ENCODE data around the gene MATN1. TPM values are rescaled to one million over a fixed set of nuclear protein-coding genes. Genes with fewer than 3 reads are reported as not detected.

MATN1 gene
- total RNA-seq, 1 experiment from 2014 or later: 0.24 TPM

DNA sequence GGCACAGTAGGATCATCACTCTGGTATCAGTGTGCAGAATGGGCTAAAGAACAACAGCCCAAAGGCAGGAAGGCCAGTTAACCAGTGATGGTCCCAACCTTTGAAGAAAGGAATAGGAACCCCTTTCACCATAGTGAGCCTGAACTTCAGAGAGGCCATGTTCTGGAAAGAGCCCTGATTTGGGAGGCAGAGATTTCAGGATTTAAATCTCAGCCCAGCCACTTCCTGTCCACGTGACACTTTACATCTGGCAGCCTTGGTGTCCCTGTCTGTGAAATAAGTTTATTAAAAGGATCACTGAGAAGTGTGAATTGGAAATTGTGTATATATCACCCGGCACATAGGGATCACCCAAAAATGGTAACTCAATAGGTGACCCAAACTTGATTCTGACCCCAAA, 13.0 kb downstream of the MATN1 start (continued):
- TF ChIP-seq, protein P1, sequence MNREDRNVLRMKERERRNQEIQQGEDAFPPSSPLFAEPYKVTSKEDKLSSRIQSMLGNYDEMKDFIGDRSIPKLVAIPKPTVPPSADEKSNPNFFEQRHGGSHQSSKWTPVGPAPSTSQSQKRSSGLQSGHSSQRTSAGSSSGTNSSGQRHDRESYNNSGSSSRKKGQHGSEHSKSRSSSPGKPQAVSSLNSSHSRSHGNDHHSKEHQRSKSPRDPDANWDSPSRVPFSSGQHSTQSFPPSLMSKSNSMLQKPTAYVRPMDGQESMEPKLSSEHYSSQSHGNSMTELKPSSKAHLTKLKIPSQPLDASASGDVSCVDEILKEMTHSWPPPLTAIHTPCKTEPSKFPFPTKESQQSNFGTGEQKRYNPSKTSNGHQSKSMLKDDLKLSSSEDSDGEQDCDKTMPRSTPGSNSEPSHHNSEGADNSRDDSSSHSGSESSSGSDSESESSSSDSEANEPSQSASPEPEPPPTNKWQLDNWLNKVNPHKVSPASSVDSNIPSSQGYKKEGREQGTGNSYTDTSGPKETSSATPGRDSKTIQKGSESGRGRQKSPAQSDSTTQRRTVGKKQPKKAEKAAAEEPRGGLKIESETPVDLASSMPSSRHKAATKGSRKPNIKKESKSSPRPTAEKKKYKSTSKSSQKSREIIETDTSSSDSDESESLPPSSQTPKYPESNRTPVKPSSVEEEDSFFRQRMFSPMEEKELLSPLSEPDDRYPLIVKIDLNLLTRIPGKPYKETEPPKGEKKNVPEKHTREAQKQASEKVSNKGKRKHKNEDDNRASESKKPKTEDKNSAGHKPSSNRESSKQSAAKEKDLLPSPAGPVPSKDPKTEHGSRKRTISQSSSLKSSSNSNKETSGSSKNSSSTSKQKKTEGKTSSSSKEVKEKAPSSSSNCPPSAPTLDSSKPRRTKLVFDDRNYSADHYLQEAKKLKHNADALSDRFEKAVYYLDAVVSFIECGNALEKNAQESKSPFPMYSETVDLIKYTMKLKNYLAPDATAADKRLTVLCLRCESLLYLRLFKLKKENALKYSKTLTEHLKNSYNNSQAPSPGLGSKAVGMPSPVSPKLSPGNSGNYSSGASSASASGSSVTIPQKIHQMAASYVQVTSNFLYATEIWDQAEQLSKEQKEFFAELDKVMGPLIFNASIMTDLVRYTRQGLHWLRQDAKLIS (CRISPR knock-in tag; IDR thresholded peaks at IDR 0.05; ENCODE audit: borderline replicate concordance): no peak
- TF ChIP-seq TEAD4 (CRISPR knock-in tag; IDR thresholded peaks at IDR 0.05): no peak
- TF ChIP-seq, protein P2, sequence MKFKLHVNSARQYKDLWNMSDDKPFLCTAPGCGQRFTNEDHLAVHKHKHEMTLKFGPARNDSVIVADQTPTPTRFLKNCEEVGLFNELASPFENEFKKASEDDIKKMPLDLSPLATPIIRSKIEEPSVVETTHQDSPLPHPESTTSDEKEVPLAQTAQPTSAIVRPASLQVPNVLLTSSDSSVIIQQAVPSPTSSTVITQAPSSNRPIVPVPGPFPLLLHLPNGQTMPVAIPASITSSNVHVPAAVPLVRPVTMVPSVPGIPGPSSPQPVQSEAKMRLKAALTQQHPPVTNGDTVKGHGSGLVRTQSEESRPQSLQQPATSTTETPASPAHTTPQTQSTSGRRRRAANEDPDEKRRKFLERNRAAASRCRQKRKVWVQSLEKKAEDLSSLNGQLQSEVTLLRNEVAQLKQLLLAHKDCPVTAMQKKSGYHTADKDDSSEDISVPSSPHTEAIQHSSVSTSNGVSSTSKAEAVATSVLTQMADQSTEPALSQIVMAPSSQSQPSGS (CRISPR knock-in tag; IDR thresholded peaks at IDR 0.05; ENCODE audit: borderline replicate concordance, low read depth): no peak
- TF ChIP-seq, protein P3, sequence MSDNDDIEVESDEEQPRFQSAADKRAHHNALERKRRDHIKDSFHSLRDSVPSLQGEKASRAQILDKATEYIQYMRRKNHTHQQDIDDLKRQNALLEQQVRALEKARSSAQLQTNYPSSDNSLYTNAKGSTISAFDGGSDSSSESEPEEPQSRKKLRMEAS (CRISPR knock-in tag; IDR thresholded peaks at IDR 0.05): no peak
- TF ChIP-seq RELA (CRISPR knock-in tag; IDR thresholded peaks at IDR 0.05; ENCODE audit: borderline replicate concordance): no peak
- TF ChIP-seq, protein P4, sequence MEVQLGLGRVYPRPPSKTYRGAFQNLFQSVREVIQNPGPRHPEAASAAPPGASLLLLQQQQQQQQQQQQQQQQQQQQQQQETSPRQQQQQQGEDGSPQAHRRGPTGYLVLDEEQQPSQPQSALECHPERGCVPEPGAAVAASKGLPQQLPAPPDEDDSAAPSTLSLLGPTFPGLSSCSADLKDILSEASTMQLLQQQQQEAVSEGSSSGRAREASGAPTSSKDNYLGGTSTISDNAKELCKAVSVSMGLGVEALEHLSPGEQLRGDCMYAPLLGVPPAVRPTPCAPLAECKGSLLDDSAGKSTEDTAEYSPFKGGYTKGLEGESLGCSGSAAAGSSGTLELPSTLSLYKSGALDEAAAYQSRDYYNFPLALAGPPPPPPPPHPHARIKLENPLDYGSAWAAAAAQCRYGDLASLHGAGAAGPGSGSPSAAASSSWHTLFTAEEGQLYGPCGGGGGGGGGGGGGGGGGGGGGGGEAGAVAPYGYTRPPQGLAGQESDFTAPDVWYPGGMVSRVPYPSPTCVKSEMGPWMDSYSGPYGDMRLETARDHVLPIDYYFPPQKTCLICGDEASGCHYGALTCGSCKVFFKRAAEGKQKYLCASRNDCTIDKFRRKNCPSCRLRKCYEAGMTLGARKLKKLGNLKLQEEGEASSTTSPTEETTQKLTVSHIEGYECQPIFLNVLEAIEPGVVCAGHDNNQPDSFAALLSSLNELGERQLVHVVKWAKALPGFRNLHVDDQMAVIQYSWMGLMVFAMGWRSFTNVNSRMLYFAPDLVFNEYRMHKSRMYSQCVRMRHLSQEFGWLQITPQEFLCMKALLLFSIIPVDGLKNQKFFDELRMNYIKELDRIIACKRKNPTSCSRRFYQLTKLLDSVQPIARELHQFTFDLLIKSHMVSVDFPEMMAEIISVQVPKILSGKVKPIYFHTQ (CRISPR knock-in tag; IDR thresholded peaks at IDR 0.05): no peak
- no peak for TF ChIP-seq EMX1 (CRISPR knock-in tag; IDR thresholded peaks at IDR 0.05)
- TF ChIP-seq, protein P5, sequence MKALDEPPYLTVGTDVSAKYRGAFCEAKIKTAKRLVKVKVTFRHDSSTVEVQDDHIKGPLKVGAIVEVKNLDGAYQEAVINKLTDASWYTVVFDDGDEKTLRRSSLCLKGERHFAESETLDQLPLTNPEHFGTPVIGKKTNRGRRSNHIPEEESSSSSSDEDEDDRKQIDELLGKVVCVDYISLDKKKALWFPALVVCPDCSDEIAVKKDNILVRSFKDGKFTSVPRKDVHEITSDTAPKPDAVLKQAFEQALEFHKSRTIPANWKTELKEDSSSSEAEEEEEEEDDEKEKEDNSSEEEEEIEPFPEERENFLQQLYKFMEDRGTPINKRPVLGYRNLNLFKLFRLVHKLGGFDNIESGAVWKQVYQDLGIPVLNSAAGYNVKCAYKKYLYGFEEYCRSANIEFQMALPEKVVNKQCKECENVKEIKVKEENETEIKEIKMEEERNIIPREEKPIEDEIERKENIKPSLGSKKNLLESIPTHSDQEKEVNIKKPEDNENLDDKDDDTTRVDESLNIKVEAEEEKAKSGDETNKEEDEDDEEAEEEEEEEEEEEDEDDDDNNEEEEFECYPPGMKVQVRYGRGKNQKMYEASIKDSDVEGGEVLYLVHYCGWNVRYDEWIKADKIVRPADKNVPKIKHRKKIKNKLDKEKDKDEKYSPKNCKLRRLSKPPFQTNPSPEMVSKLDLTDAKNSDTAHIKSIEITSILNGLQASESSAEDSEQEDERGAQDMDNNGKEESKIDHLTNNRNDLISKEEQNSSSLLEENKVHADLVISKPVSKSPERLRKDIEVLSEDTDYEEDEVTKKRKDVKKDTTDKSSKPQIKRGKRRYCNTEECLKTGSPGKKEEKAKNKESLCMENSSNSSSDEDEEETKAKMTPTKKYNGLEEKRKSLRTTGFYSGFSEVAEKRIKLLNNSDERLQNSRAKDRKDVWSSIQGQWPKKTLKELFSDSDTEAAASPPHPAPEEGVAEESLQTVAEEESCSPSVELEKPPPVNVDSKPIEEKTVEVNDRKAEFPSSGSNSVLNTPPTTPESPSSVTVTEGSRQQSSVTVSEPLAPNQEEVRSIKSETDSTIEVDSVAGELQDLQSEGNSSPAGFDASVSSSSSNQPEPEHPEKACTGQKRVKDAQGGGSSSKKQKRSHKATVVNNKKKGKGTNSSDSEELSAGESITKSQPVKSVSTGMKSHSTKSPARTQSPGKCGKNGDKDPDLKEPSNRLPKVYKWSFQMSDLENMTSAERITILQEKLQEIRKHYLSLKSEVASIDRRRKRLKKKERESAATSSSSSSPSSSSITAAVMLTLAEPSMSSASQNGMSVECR (CRISPR knock-in tag; IDR thresholded peaks at IDR 0.05; ENCODE audit: borderline replicate concordance): no peak
- TF ChIP-seq, protein P6, sequence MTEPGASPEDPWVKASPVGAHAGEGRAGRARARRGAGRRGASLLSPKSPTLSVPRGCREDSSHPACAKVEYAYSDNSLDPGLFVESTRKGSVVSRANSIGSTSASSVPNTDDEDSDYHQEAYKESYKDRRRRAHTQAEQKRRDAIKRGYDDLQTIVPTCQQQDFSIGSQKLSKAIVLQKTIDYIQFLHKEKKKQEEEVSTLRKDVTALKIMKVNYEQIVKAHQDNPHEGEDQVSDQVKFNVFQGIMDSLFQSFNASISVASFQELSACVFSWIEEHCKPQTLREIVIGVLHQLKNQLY (CRISPR knock-in tag; IDR thresholded peaks at IDR 0.05): no peak

DNA sequence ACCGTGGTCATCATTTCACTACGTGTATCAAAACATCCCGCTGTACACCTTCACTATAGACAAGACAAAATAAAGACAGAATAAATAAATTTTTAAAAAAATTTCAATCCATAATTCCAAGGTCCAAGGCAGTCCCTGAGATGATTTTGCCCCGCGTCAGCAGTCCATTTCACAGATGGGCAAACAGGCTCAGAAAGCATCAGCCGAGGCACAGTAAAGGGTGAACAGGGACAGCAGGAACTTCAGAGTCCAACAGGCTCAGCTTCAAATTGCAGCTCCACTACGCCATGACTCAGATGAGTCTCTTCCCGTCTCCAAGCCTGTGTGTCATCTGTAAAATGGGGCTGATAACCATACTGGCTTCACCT, 15.0 kb downstream of the MATN1 start:
- peaks cover 3% of the 10 kb centered on the region; the same call in 1 of the 2 replicates for H3K4me1 Mint-ChIP-seq
- no peak overlapping the region for H3K4me3 Mint-ChIP-seq
- no peaks in the 10 kb centered on the region for H3K36me3 Mint-ChIP-seq
- ChIA-PET CTCF (interaction anchor here (0.7 to 2.0 kb wide), 26 partner anchors 9 to 872 kb away, joined by 3 to 26 read pairs (median 4); no protein-coding TSS in a partner anchor), POLR2A (no interaction called here)
- ATAC-seq: no peak
- DNase-seq (ENCODE audit: low spot score): no peak
- no peaks in the 10 kb centered on the region for H3K9me3 Mint-ChIP-seq
- H3K27ac Mint-ChIP-seq: no peak overlapping the region
- H3K27me3 Mint-ChIP-seq (ENCODE audit: low read depth): peaks cover 2% of the 10 kb centered on the region; the same call in 1 of the 2 replicates
- TF ChIP-seq, protein P7, sequence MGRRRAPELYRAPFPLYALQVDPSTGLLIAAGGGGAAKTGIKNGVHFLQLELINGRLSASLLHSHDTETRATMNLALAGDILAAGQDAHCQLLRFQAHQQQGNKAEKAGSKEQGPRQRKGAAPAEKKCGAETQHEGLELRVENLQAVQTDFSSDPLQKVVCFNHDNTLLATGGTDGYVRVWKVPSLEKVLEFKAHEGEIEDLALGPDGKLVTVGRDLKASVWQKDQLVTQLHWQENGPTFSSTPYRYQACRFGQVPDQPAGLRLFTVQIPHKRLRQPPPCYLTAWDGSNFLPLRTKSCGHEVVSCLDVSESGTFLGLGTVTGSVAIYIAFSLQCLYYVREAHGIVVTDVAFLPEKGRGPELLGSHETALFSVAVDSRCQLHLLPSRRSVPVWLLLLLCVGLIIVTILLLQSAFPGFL (CRISPR knock-in tag; IDR thresholded peaks at IDR 0.05; ENCODE audit: borderline replicate concordance): no peak
- no peak for TF ChIP-seq ZNF396 (CRISPR knock-in tag; IDR thresholded peaks at IDR 0.05; ENCODE audit: borderline replicate concordance)
- no peak for TF ChIP-seq ZNF263 (CRISPR knock-in tag; IDR thresholded peaks at IDR 0.05; ENCODE audit: low read depth)
- no peak for TF ChIP-seq MYBL2 (CRISPR knock-in tag; IDR thresholded peaks at IDR 0.05)
- TF ChIP-seq, protein P8, sequence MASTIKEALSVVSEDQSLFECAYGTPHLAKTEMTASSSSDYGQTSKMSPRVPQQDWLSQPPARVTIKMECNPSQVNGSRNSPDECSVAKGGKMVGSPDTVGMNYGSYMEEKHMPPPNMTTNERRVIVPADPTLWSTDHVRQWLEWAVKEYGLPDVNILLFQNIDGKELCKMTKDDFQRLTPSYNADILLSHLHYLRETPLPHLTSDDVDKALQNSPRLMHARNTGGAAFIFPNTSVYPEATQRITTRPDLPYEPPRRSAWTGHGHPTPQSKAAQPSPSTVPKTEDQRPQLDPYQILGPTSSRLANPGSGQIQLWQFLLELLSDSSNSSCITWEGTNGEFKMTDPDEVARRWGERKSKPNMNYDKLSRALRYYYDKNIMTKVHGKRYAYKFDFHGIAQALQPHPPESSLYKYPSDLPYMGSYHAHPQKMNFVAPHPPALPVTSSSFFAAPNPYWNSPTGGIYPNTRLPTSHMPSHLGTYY (CRISPR knock-in tag; IDR thresholded peaks at IDR 0.05): no peak
- TF ChIP-seq, protein P9, sequence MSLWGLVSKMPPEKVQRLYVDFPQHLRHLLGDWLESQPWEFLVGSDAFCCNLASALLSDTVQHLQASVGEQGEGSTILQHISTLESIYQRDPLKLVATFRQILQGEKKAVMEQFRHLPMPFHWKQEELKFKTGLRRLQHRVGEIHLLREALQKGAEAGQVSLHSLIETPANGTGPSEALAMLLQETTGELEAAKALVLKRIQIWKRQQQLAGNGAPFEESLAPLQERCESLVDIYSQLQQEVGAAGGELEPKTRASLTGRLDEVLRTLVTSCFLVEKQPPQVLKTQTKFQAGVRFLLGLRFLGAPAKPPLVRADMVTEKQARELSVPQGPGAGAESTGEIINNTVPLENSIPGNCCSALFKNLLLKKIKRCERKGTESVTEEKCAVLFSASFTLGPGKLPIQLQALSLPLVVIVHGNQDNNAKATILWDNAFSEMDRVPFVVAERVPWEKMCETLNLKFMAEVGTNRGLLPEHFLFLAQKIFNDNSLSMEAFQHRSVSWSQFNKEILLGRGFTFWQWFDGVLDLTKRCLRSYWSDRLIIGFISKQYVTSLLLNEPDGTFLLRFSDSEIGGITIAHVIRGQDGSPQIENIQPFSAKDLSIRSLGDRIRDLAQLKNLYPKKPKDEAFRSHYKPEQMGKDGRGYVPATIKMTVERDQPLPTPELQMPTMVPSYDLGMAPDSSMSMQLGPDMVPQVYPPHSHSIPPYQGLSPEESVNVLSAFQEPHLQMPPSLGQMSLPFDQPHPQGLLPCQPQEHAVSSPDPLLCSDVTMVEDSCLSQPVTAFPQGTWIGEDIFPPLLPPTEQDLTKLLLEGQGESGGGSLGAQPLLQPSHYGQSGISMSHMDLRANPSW (CRISPR knock-in tag; conservative IDR thresholded peaks at IDR 0.05; ENCODE audit: low read depth): no peak
- TF ChIP-seq ZNF232 (CRISPR knock-in tag; IDR thresholded peaks at IDR 0.05): no peak

Measured in WTC11 (cell line).